Thoracic aorta (tissue), 2 donors: Measurements from ENCODE around the gene PLPPR1. TPM values are rescaled to one million over a fixed set of nuclear protein-coding genes. Genes with fewer than 3 reads are reported as not detected.

Source experiments
- ATAC-seq: fragments of 150-250 bp; one replicate; pipeline ENCODE4 v1.8.0; 2017; ENCODE audit warnings: low read depth; ENCODE audit not compliant: insufficient number of reproducible peaks, low FRiP score
- DNase-seq: peaks from one replicate; pipeline ENCODE4 v3.0.0-alpha.2; 2020; ENCODE audit warnings: low spot score
- H3K27ac ChIP-seq, 2 donors: fragments of 200-600 bp; sonication (generic); 1 replicate in 1 of 2; 2 replicates in 1 of 2; pipeline ENCODE4 v1.5.1; 2016; ENCODE audit warnings: mild to moderate bottlenecking in 2 of 2, moderate library complexity in 2 of 2
- H3K27me3 ChIP-seq: fragments of 200-600 bp; sonication (generic); replicated peaks from 2 replicates; pipeline ENCODE4 v1.6.0; 2016; ENCODE audit warnings: mild to moderate bottlenecking; ENCODE audit not compliant: insufficient read depth
- H3K36me3 ChIP-seq: fragments of 200-600 bp; sonication (generic); one replicate; pipeline ENCODE4 v1.5.1; 2016
- H3K4me1 ChIP-seq, 2 donors: fragments of 200-600 bp; sonication (generic); 1 replicate in 1 of 2; 2 replicates in 1 of 2; pipeline versions ENCODE4 v1.5.1 to v1.6.0; 2016; ENCODE audit warnings: low read depth in 2 of 2, mild to moderate bottlenecking in 1 of 2; ENCODE audit not compliant: control insufficient read depth in 1 of 2
- H3K4me3 ChIP-seq: fragments of 200-600 bp; sonication (generic); 2 replicates; pipeline ENCODE4 v1.5.1; 2016; ENCODE audit warnings: mild to moderate bottlenecking
- H3K9me3 ChIP-seq: fragments of 200-600 bp; sonication (generic); 2 replicates; pipeline ENCODE4 v1.5.1; 2016
- CTCF ChIP-seq: fragments of 200-600 bp; sonication (generic); IDR thresholded peaks from one replicate; pipeline ENCODE4 v1.5.1; 2019; ENCODE audit warnings: antibody characterized with exemption
- total RNA-seq, 2 donors: library from RNA; depleted of rRNA; stranded (reverse); fragments of >200 nt; gene quantifications; one replicate each; pipeline versions ENCODE4 v1.1.0 to v1.2.3, GENCODE V29; 2016

Gene PLPPR1
- total RNA-seq, 2 donors from 2014 or later, result not detected

DNA sequence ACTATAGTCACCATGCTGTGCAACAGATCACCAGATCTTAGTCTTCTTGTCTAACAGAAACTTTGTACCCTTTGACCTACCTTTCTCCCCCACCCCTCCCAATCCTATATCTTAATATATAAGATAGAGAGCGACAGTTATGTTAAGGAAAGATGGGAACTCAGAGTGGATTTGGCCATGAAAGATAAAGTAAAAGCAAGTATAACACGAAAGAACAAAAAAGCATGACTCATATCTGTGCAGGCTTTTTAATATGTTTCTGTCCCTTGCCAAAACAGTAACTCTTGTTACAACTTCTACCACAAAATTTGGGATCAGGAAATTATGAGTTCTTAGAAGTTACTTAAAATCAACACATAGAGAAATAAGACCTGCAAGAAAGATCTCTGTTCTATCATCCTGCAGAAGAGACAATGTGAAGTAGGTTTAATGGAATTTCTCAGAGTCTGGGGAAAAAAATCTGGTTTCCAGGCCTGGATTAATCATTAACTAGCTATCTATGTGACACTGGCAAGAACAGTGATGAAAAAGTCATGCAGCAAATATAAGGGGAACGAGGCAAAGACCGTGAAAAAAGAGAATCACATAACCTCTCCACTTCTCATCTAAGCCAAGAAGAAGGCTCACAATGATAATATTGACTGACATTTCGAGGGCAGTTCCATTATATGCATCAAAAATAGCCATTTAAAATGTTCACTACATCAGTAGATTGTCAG lies 337.7 kb downstream of the PLPPR1 start:
- Histone ChIP-seq H3K9me3 (no peaks in the 10 kb centered on the region), H3K27me3 (no peaks in the 10 kb centered on the region), H3K4me3 (no peak overlapping the region), H3K36me3 (no peaks in the 10 kb centered on the region), H3K4me1 (no peaks in the 10 kb centered on the region), H3K27ac (no peak overlapping the region)
- ATAC-seq, result no peak
- no peak for TF ChIP-seq CTCF
- DNase-seq, result no peak

DNA sequence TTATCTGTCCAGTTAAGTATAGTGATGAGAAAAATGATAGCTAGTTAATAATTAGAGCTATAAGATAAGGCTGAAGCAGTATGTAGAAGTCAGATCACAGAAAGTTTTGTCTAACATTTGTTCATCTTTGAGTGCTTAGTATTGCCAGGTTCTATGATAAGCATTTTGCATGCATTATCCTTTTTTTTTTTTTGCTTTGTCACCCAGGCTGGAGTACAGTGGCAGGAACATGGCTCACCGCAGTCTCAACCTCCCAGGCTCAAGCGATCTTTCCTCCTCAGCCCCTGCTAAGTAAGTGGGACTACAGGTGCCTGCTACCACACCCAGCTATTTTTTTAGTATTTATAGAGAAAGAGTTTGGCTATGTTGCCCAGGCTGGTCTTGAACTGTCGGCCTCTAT lies 338.8 kb downstream of the PLPPR1 start:
- no peaks in the 10 kb centered on the region for H3K36me3 ChIP-seq
- no peaks in the 10 kb centered on the region for H3K9me3 ChIP-seq
- no peak for ATAC-seq
- no peaks in the 10 kb centered on the region for H3K4me1 ChIP-seq
- TF ChIP-seq CTCF, result no peak
- no peak overlapping the region for H3K4me3 ChIP-seq
- H3K27ac ChIP-seq, result no peak overlapping the region
- DNase-seq, result no peak
- H3K27me3 ChIP-seq, result no peaks in the 10 kb centered on the region

GRCh38 chr9:101369286-101369685 lies 340.8 kb downstream of the PLPPR1 start:
- H3K27ac ChIP-seq, result no peak overlapping the region
- no peak overlapping the region for H3K4me3 ChIP-seq
- no peak for ATAC-seq
- no peaks in the 10 kb centered on the region for H3K9me3 ChIP-seq
- no peaks in the 10 kb centered on the region for H3K36me3 ChIP-seq
- TF ChIP-seq CTCF, result no peak
- H3K27me3 ChIP-seq, result no peaks in the 10 kb centered on the region
- DNase-seq, result no peak
- H3K4me1 ChIP-seq, result no peaks in the 10 kb centered on the region

- ATAC-seq, result no peak
- TF ChIP-seq CTCF, result no peak
Measured at GRCh38 chr9:101369884-101370531, 341.5 kb downstream of the PLPPR1 start.

DNA sequence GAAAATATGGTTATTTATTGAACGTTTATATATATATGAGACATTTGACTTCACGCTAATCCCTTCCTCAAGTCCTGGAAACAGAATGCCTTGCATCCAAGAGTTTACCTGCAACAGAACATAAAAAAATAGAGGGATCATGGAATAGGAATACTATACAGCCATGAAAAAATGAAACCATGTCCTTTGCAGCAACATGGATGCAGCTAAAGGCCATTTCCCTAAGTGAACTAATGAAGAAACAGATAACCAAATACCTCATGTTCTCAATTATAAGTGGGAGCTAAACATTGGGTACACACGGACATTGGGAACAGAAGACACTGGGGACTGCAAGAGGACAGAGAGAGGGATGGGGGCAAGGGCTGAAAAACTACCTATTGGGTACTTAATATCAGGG lies 343.3 kb downstream of the PLPPR1 start:
- no peak for ATAC-seq
- H3K36me3 ChIP-seq, result no peaks in the 10 kb centered on the region

More at GRCh38 chr9:101369884-101370531, 341.5 kb downstream of the PLPPR1 start:
- no peak for DNase-seq
- Histone ChIP-seq H3K4me3 (no peak overlapping the region), H3K9me3 (no peaks in the 10 kb centered on the region), H3K36me3 (no peaks in the 10 kb centered on the region), H3K4me1 (no peaks in the 10 kb centered on the region), H3K27ac (no peak overlapping the region), H3K27me3 (no peaks in the 10 kb centered on the region)

More for the DNA sequence above, 343.3 kb downstream of the PLPPR1 start:
- H3K9me3 ChIP-seq, result no peaks in the 10 kb centered on the region
- H3K4me3 ChIP-seq, result no peak overlapping the region
- DNase-seq, result no peak
- TF ChIP-seq CTCF, result no peak
- H3K4me1 ChIP-seq, result no peaks in the 10 kb centered on the region
- no peaks in the 10 kb centered on the region for H3K27me3 ChIP-seq
- no peak overlapping the region for H3K27ac ChIP-seq
